ENCODE measurements around the gene STUM. TPM values are rescaled to one million over a fixed set of nuclear protein-coding genes. Genes with fewer than 3 reads are reported as not detected.

STUM gene
- polyA plus RNA-seq, 2 of the 4 experiments (the other 2 are of a cell fraction), result not detected

- POLR2A ChIA-PET, result no interaction called here
- Histone ChIP-seq H3K9me3 (no peaks in the 10 kb centered on the region), H3K4me3 (no peak overlapping the region), H3K27ac (no peak overlapping the region), H3K4me1 (no peaks in the 10 kb centered on the region), H3K4me2 (no peak overlapping the region)
- ATAC-seq, result no peak
- DNase-seq (ENCODE audit: low read depth in 1 of 2, low spot score in 1 of 2), result no peak
- 54% methylated on average over 2 of the region's 2 CpGs for WGBS (ENCODE audit: missing lambda C conversion rate)
- CTCF ChIA-PET, result interaction anchor here (0.7 to 1.4 kb wide), 2 partner anchors 52 to 652 kb away, joined by 3 to 4 read pairs; no protein-coding TSS in a partner anchor
- TF ChIP-seq HMGXB4 (CRISPR knock-in tag; IDR thresholded peaks at IDR 0.05; ENCODE audit: borderline replicate concordance), result no peak
- TF ChIP-seq, protein P1, sequence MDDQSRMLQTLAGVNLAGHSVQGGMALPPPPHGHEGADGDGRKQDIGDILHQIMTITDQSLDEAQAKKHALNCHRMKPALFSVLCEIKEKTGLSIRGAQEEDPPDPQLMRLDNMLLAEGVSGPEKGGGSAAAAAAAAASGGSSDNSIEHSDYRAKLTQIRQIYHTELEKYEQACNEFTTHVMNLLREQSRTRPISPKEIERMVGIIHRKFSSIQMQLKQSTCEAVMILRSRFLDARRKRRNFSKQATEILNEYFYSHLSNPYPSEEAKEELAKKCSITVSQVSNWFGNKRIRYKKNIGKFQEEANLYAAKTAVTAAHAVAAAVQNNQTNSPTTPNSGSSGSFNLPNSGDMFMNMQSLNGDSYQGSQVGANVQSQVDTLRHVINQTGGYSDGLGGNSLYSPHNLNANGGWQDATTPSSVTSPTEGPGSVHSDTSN (IDR thresholded peaks at IDR 0.05), result no peak
- TF ChIP-seq, protein P2, sequence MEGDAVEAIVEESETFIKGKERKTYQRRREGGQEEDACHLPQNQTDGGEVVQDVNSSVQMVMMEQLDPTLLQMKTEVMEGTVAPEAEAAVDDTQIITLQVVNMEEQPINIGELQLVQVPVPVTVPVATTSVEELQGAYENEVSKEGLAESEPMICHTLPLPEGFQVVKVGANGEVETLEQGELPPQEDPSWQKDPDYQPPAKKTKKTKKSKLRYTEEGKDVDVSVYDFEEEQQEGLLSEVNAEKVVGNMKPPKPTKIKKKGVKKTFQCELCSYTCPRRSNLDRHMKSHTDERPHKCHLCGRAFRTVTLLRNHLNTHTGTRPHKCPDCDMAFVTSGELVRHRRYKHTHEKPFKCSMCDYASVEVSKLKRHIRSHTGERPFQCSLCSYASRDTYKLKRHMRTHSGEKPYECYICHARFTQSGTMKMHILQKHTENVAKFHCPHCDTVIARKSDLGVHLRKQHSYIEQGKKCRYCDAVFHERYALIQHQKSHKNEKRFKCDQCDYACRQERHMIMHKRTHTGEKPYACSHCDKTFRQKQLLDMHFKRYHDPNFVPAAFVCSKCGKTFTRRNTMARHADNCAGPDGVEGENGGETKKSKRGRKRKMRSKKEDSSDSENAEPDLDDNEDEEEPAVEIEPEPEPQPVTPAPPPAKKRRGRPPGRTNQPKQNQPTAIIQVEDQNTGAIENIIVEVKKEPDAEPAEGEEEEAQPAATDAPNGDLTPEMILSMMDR (IDR thresholded peaks at IDR 0.05), result no peak
- no peak for TF ChIP-seq CHD4 (IDR thresholded peaks at IDR 0.05; ENCODE audit: borderline replicate concordance)
- TF ChIP-seq, protein P3, sequence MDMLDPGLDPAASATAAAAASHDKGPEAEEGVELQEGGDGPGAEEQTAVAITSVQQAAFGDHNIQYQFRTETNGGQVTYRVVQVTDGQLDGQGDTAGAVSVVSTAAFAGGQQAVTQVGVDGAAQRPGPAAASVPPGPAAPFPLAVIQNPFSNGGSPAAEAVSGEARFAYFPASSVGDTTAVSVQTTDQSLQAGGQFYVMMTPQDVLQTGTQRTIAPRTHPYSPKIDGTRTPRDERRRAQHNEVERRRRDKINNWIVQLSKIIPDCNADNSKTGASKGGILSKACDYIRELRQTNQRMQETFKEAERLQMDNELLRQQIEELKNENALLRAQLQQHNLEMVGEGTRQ (IDR thresholded peaks at IDR 0.05), result no peak
- TF ChIP-seq ZC3H11A (IDR thresholded peaks at IDR 0.05), result no peak
- TF ChIP-seq NFE2L2 (conservative IDR thresholded peaks at IDR 0.05; ENCODE audit: low read length), result no peak
- no peak for TF ChIP-seq HDAC2 (IDR thresholded peaks at IDR 0.05)
- TF ChIP-seq SREBF2 (IDR thresholded peaks at IDR 0.05), result no peak
- TF ChIP-seq RCOR1 (IDR thresholded peaks at IDR 0.05; ENCODE audit: low read depth, low read length), result no peak
- TF ChIP-seq CBX8 (IDR thresholded peaks at IDR 0.05), result no peak
- no peak for TF ChIP-seq RFX5 (IDR thresholded peaks at IDR 0.05)
- no peak for TF ChIP-seq ZNF302 (CRISPR knock-in tag; IDR thresholded peaks at IDR 0.05)
- no peak for TF ChIP-seq FOSL2 (IDR thresholded peaks at IDR 0.05)
- TF ChIP-seq FOSL2 (CRISPR knock-in tag; IDR thresholded peaks at IDR 0.05), result no peak
- no peak for TF ChIP-seq HOXA7 (CRISPR knock-in tag; IDR thresholded peaks at IDR 0.05)
- TF ChIP-seq EHMT2 (IDR thresholded peaks at IDR 0.05; ENCODE audit: low read depth), result no peak
- TF ChIP-seq ELK1 (IDR thresholded peaks at IDR 0.05; ENCODE audit: low read depth, low read length), result no peak
- TF ChIP-seq MYC (IDR thresholded peaks at IDR 0.05; ENCODE audit: borderline replicate concordance, low read length), result no peak
- TF ChIP-seq RNF2 (IDR thresholded peaks at IDR 0.05; ENCODE audit: borderline replicate concordance, low read depth), result no peak
- no peak for TF ChIP-seq GATA3 (IDR thresholded peaks at IDR 0.05; ENCODE audit: borderline replicate concordance)
- no peak for FAIRE-seq
Observed at GRCh38 chr1:226574044-226574443, 25.5 kb downstream of the STUM start.

All from A549 (cell line).